Tibial nerve (tissue), 4 donors: Measurements from ENCODE around the gene CDH4. TPM values are rescaled to one million over a fixed set of nuclear protein-coding genes. Genes with fewer than 3 reads are reported as not detected.

Source experiments
- DNase-seq, 2 donors: peaks; one replicate each; pipeline ENCODE4 v3.0.0-alpha.2; 2019; ENCODE audit warnings: low spot score in 2 of 2
- H3K27ac ChIP-seq, 4 donors: fragments of 200-600 bp; sonication (generic) in 3 of 4; one replicate each; pipeline ENCODE4 v1.5.1; 2017 to 2019; ENCODE audit warnings: mild to moderate bottlenecking in 1 of 4
- H3K27me3 ChIP-seq, 2 donors: fragments of 200-600 bp; sonication (generic) in 1 of 2; one replicate each; pipeline versions ENCODE4 v1.5.1 to v1.6.0; 2017 to 2019
- H3K36me3 ChIP-seq, 3 donors: fragments of 200-600 bp; sonication (generic); one replicate each; pipeline ENCODE4 v1.5.1; 2018 to 2019
- H3K4me1 ChIP-seq, 4 donors: fragments of 200-600 bp; sonication (generic) in 3 of 4; one replicate each; pipeline ENCODE4 v1.5.1; 2017 to 2019
- H3K4me3 ChIP-seq, 4 donors: fragments of 200-600 bp; sonication (generic) in 3 of 4; one replicate each; pipeline ENCODE4 v1.5.1; 2017 to 2019; ENCODE audit warnings: mild to moderate bottlenecking in 1 of 4, moderate library complexity in 1 of 4
- H3K9me3 ChIP-seq, 4 donors: fragments of 200-600 bp; sonication (generic) in 3 of 4; one replicate each; pipeline ENCODE4 v1.5.1; 2017 to 2019
- EP300 ChIP-seq, 2 donors: sonication (generic); formaldehyde crosslinking; IDR thresholded peaks; one replicate each; pipeline ENCODE4 v1.6.1; 2017; ENCODE audit warnings: antibody characterized with exemption in 2 of 2, mild to moderate bottlenecking in 1 of 2
- POLR2A ChIP-seq, 2 donors: fragments of 450-650 bp; IDR thresholded peaks; one replicate each; pipeline ENCODE4 v1.6.1; 2017; ENCODE audit warnings: antibody characterized with exemption in 2 of 2, mild to moderate bottlenecking in 2 of 2, moderate library complexity in 2 of 2
- WGBS, 2 donors: methylation state at CpG; one replicate each; pipeline ENCODE4 v1.1.5; 2018; 5-methylcytosine and 5-hydroxymethylcytosine counted together
- total RNA-seq, 4 donors: library from RNA; depleted of rRNA; stranded (reverse); fragments of >200 nt; gene quantifications; one replicate each; pipeline ENCODE4 v1.1.0, GENCODE V29; 2016
- TF ChIP-seq, protein P1 (sequence below), 5 experiments: fragments of 200-600 bp in 3 of 5; fragments of 450-650 bp in 2 of 5; sonication (generic) in 3 of 5; IDR thresholded peaks; one replicate each; pipeline ENCODE4 v1.5.1; 2016 to 2019; ENCODE audit warnings: antibody characterized with exemption in 5 of 5, mild to moderate bottlenecking in 3 of 5, moderate library complexity in 2 of 5

CDH4 gene
- total RNA-seq, 4 donors from 2014 or later: 0.78 to 2.3 (median 1.0) TPM

DNA sequence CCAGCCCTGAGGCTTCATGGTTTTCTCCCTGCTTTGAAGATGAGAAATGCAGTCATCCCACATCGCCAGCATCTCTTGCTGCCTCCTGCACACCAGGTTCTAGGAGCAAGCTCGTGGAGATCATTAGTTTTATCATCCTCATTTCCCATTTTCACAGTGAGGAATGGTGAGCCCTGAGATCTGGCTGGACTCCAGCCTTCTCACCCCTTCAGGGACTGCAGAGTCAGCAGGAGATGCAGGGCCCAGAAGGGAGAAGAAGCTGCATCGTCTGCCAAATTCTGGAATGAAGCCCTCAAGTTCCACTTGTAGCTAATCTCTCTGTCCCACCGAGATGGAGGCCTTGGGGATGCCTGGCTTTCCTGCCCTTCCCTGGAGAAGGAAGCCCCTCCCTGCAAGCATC, 596.8 kb downstream of the CDH4 start:
- Histone ChIP-seq H3K27me3 (no peaks in the 10 kb centered on the region), H3K9me3 (peaks cover 0 to 21% (median 0%) of the 10 kb centered on the region in 4 donors), H3K36me3 (no peaks in the 10 kb centered on the region), H3K27ac (no peak overlapping the region), H3K4me3 (no peak overlapping the region), H3K4me1 (no peaks in the 10 kb centered on the region)
- WGBS, 2 donors: 63 to 77% methylated on average over 4 of the region's 4 CpGs
- TF ChIP-seq, protein P1, sequence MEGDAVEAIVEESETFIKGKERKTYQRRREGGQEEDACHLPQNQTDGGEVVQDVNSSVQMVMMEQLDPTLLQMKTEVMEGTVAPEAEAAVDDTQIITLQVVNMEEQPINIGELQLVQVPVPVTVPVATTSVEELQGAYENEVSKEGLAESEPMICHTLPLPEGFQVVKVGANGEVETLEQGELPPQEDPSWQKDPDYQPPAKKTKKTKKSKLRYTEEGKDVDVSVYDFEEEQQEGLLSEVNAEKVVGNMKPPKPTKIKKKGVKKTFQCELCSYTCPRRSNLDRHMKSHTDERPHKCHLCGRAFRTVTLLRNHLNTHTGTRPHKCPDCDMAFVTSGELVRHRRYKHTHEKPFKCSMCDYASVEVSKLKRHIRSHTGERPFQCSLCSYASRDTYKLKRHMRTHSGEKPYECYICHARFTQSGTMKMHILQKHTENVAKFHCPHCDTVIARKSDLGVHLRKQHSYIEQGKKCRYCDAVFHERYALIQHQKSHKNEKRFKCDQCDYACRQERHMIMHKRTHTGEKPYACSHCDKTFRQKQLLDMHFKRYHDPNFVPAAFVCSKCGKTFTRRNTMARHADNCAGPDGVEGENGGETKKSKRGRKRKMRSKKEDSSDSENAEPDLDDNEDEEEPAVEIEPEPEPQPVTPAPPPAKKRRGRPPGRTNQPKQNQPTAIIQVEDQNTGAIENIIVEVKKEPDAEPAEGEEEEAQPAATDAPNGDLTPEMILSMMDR (IDR thresholded peaks at IDR 0.05): no peak
- TF ChIP-seq EP300 (IDR thresholded peaks at IDR 0.05) (no peak), POLR2A (IDR thresholded peaks at IDR 0.05) (no peak)
- no peak for DNase-seq

DNA sequence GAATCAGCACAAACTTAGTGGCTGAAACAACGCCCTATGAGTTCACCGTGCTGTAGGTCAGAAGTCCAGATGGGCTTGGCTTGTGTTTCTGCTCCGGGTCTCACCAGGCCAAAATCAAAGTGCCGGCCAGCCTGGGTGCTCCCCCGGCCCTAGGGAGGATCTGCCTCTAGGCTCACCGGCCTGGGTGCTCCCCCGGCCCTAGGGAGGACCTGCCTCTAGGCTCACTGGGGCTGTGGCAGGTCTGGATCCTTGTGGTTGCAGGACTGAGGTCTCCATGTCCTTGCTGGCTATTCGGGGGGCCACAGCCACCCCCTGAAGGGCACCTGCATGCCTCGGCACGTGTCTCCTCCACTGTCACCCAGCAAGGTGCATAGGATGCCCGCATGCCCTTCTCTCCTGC, 597.3 kb downstream of the CDH4 start:
- WGBS, 2 donors: 89 to 93% methylated on average over 10 to 11 of the region's 11 CpGs
- TF ChIP-seq POLR2A (IDR thresholded peaks at IDR 0.05): no peak
- no peak for TF ChIP-seq EP300 (IDR thresholded peaks at IDR 0.05)
- TF ChIP-seq, protein P1 (IDR thresholded peaks at IDR 0.05): no peak

DNA sequence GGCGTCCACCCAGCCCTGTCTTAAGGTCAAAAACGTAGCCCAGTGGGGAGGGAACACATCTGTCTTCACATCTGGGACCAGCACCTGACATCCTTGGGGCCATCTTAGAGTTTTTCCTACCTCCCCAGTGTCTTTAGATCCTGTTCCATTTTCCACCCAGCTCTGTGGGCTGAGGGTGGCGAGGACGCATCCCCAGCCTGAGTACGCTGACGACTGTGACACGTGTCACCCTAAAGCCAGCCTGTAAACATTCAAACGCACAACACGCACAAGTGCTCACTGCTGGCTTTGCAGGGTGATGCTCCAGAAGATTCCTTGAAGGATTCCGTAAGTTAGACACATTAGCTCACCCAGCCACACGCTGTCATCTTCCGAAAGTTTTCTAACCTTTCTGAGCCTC, 597.8 kb downstream of the CDH4 start:
- TF ChIP-seq, protein P1 (IDR thresholded peaks at IDR 0.05): no peak
- TF ChIP-seq POLR2A (IDR thresholded peaks at IDR 0.05) (no peak), EP300 (IDR thresholded peaks at IDR 0.05) (no peak)
- Histone ChIP-seq H3K4me1 (no peaks in the 10 kb centered on the region), H3K27ac (no peak overlapping the region), H3K4me3 (no peak overlapping the region), H3K9me3 (peaks cover 0 to 28% (median 0%) of the 10 kb centered on the region in 4 donors), H3K36me3 (no peaks in the 10 kb centered on the region), H3K27me3 (no peaks in the 10 kb centered on the region)
- DNase-seq: no peak
- WGBS, 2 donors: 84 to 90% methylated on average over 12 of the region's 12 CpGs

More for the DNA sequence above, 597.3 kb downstream of the CDH4 start:
- Histone ChIP-seq H3K4me1 (no peaks in the 10 kb centered on the region), H3K27me3 (no peaks in the 10 kb centered on the region), H3K27ac (no peak overlapping the region), H3K9me3 (peaks cover 0 to 24% (median 0%) of the 10 kb centered on the region in 4 donors), H3K36me3 (no peaks in the 10 kb centered on the region), H3K4me3 (no peak overlapping the region)
- no peak for DNase-seq

DNA sequence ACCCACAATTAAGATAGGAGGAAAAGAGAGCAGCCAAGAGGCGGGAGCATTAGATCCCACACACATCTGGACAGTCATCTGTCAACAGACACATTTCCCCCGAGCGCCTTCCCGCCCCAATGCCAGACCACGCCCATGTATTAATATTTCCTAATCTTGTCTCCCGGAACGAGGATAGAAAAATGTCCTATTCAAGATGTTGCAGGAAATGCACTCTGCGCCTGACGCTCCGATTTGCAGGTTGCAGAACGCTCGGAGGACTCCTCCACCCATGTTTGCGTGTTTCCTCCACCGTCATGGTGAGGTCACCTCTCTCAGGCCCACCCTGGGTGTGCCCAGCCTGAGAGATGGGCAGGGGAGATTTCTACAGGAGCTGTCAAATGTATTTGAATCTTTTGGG, 598.4 kb downstream of the CDH4 start:
- no peak overlapping the region for H3K27ac ChIP-seq
- no peaks in the 10 kb centered on the region for H3K4me1 ChIP-seq
- TF ChIP-seq POLR2A (IDR thresholded peaks at IDR 0.05) (no peak), EP300 (IDR thresholded peaks at IDR 0.05) (no peak)
- TF ChIP-seq, protein P1 (IDR thresholded peaks at IDR 0.05): no peak
- no peaks in the 10 kb centered on the region for H3K27me3 ChIP-seq
- H3K36me3 ChIP-seq: no peaks in the 10 kb centered on the region
- 55 to 80% methylated on average over 14 of the region's 14 CpGs for WGBS, 2 donors
- H3K9me3 ChIP-seq: peaks cover 0 to 33% (median 0%) of the 10 kb centered on the region in 4 donors
- no peak for DNase-seq
- H3K4me3 ChIP-seq: no peak overlapping the region

DNA sequence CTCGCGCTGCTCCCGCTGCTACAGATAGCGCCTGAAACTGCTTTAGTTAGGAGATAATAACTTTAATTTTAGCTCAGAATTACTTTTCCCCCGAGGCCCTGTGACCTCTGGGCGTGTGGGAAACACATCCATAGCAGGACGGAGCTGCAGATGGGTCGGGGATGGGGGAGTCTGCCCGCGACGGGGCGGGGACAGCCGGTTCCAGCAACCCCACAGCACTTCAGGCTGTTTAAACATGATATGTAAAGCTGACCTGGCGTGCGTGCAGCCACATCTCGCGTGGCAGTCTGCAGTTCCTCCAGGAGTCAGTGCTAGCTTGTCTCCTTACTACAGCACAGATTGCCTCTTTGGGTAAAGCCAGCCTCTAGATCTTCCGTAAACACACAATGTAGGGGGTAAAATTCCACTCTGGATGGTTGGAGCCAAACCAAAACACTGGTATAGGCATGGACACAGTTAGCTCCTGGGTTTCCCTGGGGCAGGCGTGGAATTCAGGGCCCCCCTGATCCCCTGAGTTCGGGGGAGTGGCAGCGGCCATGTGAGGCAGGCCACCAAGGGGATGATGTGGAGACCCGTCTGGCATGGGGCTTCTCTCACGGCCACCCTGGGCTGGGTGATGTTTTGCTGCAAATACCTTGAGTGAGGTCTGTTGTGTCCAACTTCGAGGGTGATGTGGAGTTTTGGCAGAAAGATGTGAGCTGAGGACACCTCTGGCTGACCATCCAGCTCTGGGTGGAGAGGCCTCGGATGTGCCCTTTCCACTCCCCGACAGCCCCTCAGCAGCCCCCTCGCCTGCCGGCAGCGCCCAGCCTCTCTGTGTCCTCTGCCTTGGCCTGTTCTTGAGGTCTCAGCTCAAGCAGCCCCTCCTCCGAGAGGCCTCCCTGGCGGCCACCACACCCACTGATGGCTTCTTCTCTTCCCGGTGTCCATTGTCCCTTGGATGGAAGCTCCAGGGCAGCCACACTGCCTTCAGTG, 599.2 kb downstream of the CDH4 start:
- H3K36me3 ChIP-seq: no peaks in the 10 kb centered on the region
- WGBS, 2 donors: 73 to 78% methylated on average over 32 of the region's 32 CpGs
- no peaks in the 10 kb centered on the region for H3K27me3 ChIP-seq
- peaks cover 0 to 41% (median 0%) of the 10 kb centered on the region in 4 donors for H3K9me3 ChIP-seq
- H3K27ac ChIP-seq: no peak overlapping the region
- TF ChIP-seq POLR2A (IDR thresholded peaks at IDR 0.05): no peak
- TF ChIP-seq, protein P1 (IDR thresholded peaks at IDR 0.05): no peak
- no peak for TF ChIP-seq EP300 (IDR thresholded peaks at IDR 0.05)
- H3K4me3 ChIP-seq: no peak overlapping the region
- H3K4me1 ChIP-seq: no peaks in the 10 kb centered on the region
- DNase-seq: no peak
